K562 (cell line): Measurements from ENCODE around the gene DCAF5.

ENCODE experiments used
- MEF2A ChIP-seq: IDR thresholded peaks from 2 replicates; pipeline ENCODE4 v1.6.1; 2011; ENCODE audit warnings: low read depth, mild to moderate bottlenecking, low read length, moderate library complexity; ENCODE audit not compliant: control insufficient read depth
- SP1 ChIP-seq: sonication (generic); formaldehyde crosslinking; IDR thresholded peaks from 2 replicates; pipeline ENCODE4 v1.8.1; 2022; ENCODE audit warnings: mild to moderate bottlenecking, missing genetic modification reagents
- SREBF2 ChIP-seq: sonication (generic); formaldehyde crosslinking; IDR thresholded peaks from 2 replicates; pipeline ENCODE4 v1.4.0; 2020; ENCODE audit warnings: mild to moderate bottlenecking, missing genetic modification reagents

DNA sequence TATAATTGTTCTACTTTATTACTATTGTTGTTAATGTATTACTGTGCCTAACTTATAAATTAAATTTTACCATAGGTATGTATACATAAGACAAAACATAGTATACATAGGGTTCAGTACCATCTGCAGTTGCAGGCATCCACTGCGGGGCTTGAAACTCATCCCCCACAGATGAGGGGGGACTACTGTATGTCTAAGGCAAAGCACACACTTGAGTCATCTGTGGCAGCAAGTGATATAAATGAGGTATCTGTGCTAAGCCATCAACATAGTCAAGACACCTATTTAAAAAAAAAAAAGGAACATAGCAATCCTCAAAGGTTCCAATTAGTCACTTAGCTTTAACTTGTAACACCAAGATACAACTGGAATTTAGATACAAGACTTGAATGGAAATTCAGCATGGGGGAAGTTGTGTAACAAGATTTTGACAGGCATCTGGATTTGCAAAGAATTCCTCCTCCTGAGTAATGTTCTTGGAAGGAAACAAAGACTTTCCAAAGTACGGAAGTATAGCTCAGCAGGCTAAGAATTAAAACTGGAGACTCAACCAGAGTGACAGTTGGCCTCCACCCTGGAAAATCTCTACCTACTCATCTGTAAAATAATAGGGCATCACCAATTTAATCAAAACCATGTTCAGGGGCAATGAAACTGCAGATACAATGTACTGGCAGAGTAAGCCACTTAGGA, 14.9 kb downstream of the DCAF5 start:
- no peak for TF ChIP-seq MEF2A
- TF ChIP-seq SP1 (CRISPR knock-in tag): no peak
- no peak for TF ChIP-seq SREBF2 (CRISPR knock-in tag)
